ENCODE results near the gene IGFBP6.

DNA sequence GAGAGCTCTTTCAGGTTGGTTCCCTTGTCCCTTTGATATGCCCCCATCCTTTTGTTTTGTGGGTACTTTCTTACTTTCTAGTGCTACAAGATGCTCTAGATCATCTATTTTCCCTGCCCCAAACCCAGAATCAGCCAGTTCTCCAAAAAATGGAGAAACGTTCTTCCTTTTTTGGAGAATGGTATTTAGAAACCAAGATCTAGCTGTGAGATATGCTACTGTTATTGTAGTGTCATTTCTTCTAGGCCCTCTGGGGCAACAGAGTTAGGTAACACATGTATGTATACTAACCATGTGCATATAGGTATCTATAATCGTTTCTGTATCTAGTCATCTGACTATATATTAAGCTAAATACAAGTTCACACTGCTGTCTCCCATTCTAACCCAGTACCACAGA is 6.9 kb upstream of the IGFBP6 start:
- TF ChIP-seq, protein P1, sequence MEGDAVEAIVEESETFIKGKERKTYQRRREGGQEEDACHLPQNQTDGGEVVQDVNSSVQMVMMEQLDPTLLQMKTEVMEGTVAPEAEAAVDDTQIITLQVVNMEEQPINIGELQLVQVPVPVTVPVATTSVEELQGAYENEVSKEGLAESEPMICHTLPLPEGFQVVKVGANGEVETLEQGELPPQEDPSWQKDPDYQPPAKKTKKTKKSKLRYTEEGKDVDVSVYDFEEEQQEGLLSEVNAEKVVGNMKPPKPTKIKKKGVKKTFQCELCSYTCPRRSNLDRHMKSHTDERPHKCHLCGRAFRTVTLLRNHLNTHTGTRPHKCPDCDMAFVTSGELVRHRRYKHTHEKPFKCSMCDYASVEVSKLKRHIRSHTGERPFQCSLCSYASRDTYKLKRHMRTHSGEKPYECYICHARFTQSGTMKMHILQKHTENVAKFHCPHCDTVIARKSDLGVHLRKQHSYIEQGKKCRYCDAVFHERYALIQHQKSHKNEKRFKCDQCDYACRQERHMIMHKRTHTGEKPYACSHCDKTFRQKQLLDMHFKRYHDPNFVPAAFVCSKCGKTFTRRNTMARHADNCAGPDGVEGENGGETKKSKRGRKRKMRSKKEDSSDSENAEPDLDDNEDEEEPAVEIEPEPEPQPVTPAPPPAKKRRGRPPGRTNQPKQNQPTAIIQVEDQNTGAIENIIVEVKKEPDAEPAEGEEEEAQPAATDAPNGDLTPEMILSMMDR (IDR thresholded peaks at IDR 0.05), result no peak
- TF ChIP-seq POLR2A (IDR thresholded peaks at IDR 0.05), result no peak

All from sigmoid colon (tissue), 3 donors.